Measurements from ENCODE around the gene SREBF1.

SREBF1 gene

DNA sequence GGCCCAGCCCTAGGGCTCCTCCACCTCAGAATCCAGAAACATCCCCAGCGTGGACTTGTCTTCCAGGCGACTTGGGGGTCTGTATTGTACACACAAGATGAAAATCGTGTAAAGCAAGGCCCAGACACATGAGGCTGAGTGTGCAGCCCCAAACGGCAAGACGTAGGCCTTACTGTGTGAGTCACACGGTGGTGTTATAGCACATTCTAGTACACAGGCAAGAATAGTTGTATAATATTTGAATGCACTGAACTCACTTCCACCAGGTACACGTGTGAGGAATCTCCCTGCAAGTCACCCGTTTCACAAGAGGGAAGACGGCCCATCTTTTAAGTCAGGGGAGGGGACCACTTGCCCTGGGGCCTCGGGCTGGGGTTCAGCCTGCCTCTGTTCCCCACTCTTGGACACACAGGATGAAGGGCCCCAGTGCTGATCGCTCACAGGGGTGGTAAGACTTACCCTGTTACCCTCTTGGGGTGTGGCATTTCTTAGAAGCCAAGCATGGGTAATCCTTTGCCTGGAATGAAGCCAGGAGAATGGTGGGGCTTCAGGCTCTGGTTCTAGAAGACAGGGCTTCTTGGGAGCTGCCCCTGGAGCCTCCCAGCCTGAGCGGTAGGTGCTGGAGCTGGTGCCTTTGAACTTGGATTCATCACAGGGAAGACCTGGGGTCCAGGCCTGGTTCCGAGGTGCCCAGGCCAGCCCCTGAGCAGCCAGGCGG lies 71.3 kb downstream of the SREBF1 start:
- no peak for DNase-seq (ENCODE audit: low spot score)
- H3K27ac ChIP-seq (ENCODE audit: poor library complexity, severe bottlenecking) = peak overlapping the region; percentile 21
- peaks cover 6% of the 10 kb centered on the region for H3K4me1 ChIP-seq (ENCODE audit: insufficient read depth, poor library complexity, severe bottlenecking)
- TF ChIP-seq CTCF (IDR thresholded peaks at IDR 0.05; ENCODE audit: poor library complexity, severe bottlenecking) = no peak
- H3K4me3 ChIP-seq (ENCODE audit: severe bottlenecking) = no peak overlapping the region
- H3K36me3 ChIP-seq (ENCODE audit: low read depth) = peaks cover 15% of the 10 kb centered on the region
- ATAC-seq (ENCODE audit: low read depth) = peak; percentile 40; the same call in 2 of the 3 replicates
- no peaks in the 10 kb centered on the region for H3K27me3 ChIP-seq (ENCODE audit: insufficient read depth, poor library complexity, severe bottlenecking)
- H3K9me3 ChIP-seq (ENCODE audit: severe bottlenecking) = no peaks in the 10 kb centered on the region

GRCh38 chr17:17763734-17764133 lies 73.1 kb downstream of the SREBF1 start:
- Histone ChIP-seq H3K9me3 (ENCODE audit: severe bottlenecking) (no peaks in the 10 kb centered on the region), H3K27ac (ENCODE audit: poor library complexity, severe bottlenecking) (no peak overlapping the region), H3K36me3 (ENCODE audit: low read depth) (peaks cover 21% of the 10 kb centered on the region), H3K27me3 (ENCODE audit: insufficient read depth, poor library complexity, severe bottlenecking) (no peaks in the 10 kb centered on the region), H3K4me1 (ENCODE audit: insufficient read depth, poor library complexity, severe bottlenecking) (peaks cover 6% of the 10 kb centered on the region), H3K4me3 (ENCODE audit: severe bottlenecking) (no peak overlapping the region)
- DNase-seq (ENCODE audit: low spot score) (no peak), ATAC-seq (ENCODE audit: low read depth) (no peak)
- TF ChIP-seq CTCF (IDR thresholded peaks at IDR 0.05; ENCODE audit: poor library complexity, severe bottlenecking) = no peak

GRCh38 chr17:17763136-17763535 lies 73.7 kb downstream of the SREBF1 start:
- no peak for DNase-seq (ENCODE audit: low spot score)
- TF ChIP-seq CTCF (IDR thresholded peaks at IDR 0.05; ENCODE audit: poor library complexity, severe bottlenecking) = no peak
- H3K27me3 ChIP-seq (ENCODE audit: insufficient read depth, poor library complexity, severe bottlenecking) = no peaks in the 10 kb centered on the region
- peaks cover 6% of the 10 kb centered on the region for H3K4me1 ChIP-seq (ENCODE audit: insufficient read depth, poor library complexity, severe bottlenecking)
- no peaks in the 10 kb centered on the region for H3K9me3 ChIP-seq (ENCODE audit: severe bottlenecking)
- no peak for ATAC-seq (ENCODE audit: low read depth)
- H3K27ac ChIP-seq (ENCODE audit: poor library complexity, severe bottlenecking) = no peak overlapping the region
- no peak overlapping the region for H3K4me3 ChIP-seq (ENCODE audit: severe bottlenecking)
- peaks cover 21% of the 10 kb centered on the region for H3K36me3 ChIP-seq (ENCODE audit: low read depth)

GRCh38 chr17:17762744-17763105 lies 74.1 kb downstream of the SREBF1 start:
- TF ChIP-seq CTCF (IDR thresholded peaks at IDR 0.05; ENCODE audit: poor library complexity, severe bottlenecking) = no peak
- DNase-seq (ENCODE audit: low spot score) (no peak), ATAC-seq (ENCODE audit: low read depth) (no peak)
- peaks cover 21% of the 10 kb centered on the region for H3K36me3 ChIP-seq (ENCODE audit: low read depth)
- H3K27me3 ChIP-seq (ENCODE audit: insufficient read depth, poor library complexity, severe bottlenecking) = no peaks in the 10 kb centered on the region
- no peak overlapping the region for H3K4me3 ChIP-seq (ENCODE audit: severe bottlenecking)
- no peak overlapping the region for H3K27ac ChIP-seq (ENCODE audit: poor library complexity, severe bottlenecking)
- peaks cover 6% of the 10 kb centered on the region for H3K4me1 ChIP-seq (ENCODE audit: insufficient read depth, poor library complexity, severe bottlenecking)
- no peaks in the 10 kb centered on the region for H3K9me3 ChIP-seq (ENCODE audit: severe bottlenecking)

All from RWPE2 (cell line).